HuH-7 (cell line): ENCODE measurements around the gene MEIS1.

Experiments used
- DNase-seq: peaks from one replicate; pipeline ENCODE4 v3.0.0; 2011; ENCODE audit warnings: low spot score

The MEIS1 gene

GRCh38 chr2:66443979-66444861 is 9.3 kb downstream of the MEIS1 start:
- DNase-seq, result no peak

- no peak for DNase-seq
These were observed 10.4 kb downstream of the MEIS1 start for GRCh38 chr2:66445076-66445924.

GRCh38 chr2:66445925-66446871 is 11.3 kb downstream of the MEIS1 start:
- no peak for DNase-seq

GRCh38 chr2:66446941-66447340 is 12.0 kb downstream of the MEIS1 start:
- no peak for DNase-seq

GRCh38 chr2:66447677-66448076 is 12.8 kb downstream of the MEIS1 start:
- DNase-seq, result no peak

GRCh38 chr2:66448136-66448991 is 13.4 kb downstream of the MEIS1 start:
- DNase-seq, result no peak

GRCh38 chr2:66452214-66452613 is 17.3 kb downstream of the MEIS1 start:
- no peak for DNase-seq

- DNase-seq, result no peak
These were observed 18.0 kb downstream of the MEIS1 start for GRCh38 chr2:66452917-66453316.

GRCh38 chr2:66455490-66455889 is 20.6 kb downstream of the MEIS1 start:
- no peak for DNase-seq

- DNase-seq, result no peak
These were observed 21.5 kb downstream of the MEIS1 start for GRCh38 chr2:66456183-66457041.

GRCh38 chr2:66457545-66457944 is 22.6 kb downstream of the MEIS1 start:
- DNase-seq, result no peak

- DNase-seq, result no peak
These were observed 25.1 kb downstream of the MEIS1 start for GRCh38 chr2:66460031-66460430.

- no peak for DNase-seq
These were observed 26.2 kb downstream of the MEIS1 start for GRCh38 chr2:66461001-66461663.

- no peak for DNase-seq
These were observed 27.0 kb downstream of the MEIS1 start for GRCh38 chr2:66461664-66462500.

- DNase-seq, result no peak
These were observed 27.5 kb downstream of the MEIS1 start for GRCh38 chr2:66462501-66462825.

- DNase-seq, result no peak
These were observed 28.4 kb downstream of the MEIS1 start for GRCh38 chr2:66463206-66463755.

- DNase-seq, result no peak
These were observed 30.2 kb downstream of the MEIS1 start for GRCh38 chr2:66464930-66465637.

- no peak for DNase-seq
These were observed 31.5 kb downstream of the MEIS1 start for GRCh38 chr2:66466433-66466832.
